ENCODE results near the gene OOEP. TPM values are rescaled to one million over a fixed set of nuclear protein-coding genes. Genes with fewer than 3 reads are reported as not detected.

The OOEP gene
- total RNA-seq, 3 donors from 2014 or later (not counting 1 experiment from before 2014, with no cell fraction given) = 0.35 to 1.1 TPM; not detected in 1

DNA sequence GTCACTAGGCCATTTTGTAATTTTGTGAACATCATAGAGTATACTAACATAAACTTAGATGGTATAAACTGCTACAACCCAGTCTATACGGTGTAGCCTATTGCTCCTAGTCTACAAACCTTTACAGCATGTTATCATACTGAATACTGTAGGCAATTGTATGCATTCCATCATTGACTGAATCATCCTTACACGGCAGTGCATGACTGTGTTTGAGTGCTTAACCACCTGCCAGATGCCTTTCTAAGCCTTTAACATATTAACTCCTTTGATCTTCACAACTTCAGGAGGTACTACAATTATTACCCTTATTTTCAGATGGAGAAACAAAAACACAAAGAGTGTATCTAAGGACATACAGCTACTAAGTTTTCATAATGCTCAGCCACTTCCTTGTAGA is 29.6 kb downstream of the OOEP start:
- TF ChIP-seq, protein P1, sequence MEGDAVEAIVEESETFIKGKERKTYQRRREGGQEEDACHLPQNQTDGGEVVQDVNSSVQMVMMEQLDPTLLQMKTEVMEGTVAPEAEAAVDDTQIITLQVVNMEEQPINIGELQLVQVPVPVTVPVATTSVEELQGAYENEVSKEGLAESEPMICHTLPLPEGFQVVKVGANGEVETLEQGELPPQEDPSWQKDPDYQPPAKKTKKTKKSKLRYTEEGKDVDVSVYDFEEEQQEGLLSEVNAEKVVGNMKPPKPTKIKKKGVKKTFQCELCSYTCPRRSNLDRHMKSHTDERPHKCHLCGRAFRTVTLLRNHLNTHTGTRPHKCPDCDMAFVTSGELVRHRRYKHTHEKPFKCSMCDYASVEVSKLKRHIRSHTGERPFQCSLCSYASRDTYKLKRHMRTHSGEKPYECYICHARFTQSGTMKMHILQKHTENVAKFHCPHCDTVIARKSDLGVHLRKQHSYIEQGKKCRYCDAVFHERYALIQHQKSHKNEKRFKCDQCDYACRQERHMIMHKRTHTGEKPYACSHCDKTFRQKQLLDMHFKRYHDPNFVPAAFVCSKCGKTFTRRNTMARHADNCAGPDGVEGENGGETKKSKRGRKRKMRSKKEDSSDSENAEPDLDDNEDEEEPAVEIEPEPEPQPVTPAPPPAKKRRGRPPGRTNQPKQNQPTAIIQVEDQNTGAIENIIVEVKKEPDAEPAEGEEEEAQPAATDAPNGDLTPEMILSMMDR (IDR thresholded peaks at IDR 0.05) = no peak
- no peaks in the 10 kb centered on the region for H3K27me3 Mint-ChIP-seq (ENCODE audit: low read depth in 2 of 2)
- H3K4me1 Mint-ChIP-seq = no peaks in the 10 kb centered on the region
- Histone ChIP-seq H3K9me3 (ENCODE audit: control insufficient read depth, insufficient read depth, low read length) (no peaks in the 10 kb centered on the region), H3K27me3 (ENCODE audit: control insufficient read depth, insufficient read depth, low read length) (no peaks in the 10 kb centered on the region), H3K4me1 (ENCODE audit: control insufficient read depth, insufficient read depth, low read length) (no peaks in the 10 kb centered on the region), H3K36me3 (ENCODE audit: control insufficient read depth, insufficient read depth, low read length) (no peaks in the 10 kb centered on the region), H3K4me3 (ENCODE audit: low read length) (no peak overlapping the region), H3K27ac (ENCODE audit: low read length) (no peak overlapping the region)
- H3K4me3 Mint-ChIP-seq = no peak overlapping the region
- intact Hi-C loops (cut with micrococcal nuclease) = no loop called here
- H3K36me3 Mint-ChIP-seq = no peaks in the 10 kb centered on the region
- no peak for DNase-seq
- ATAC-seq = no peak
- WGBS (ENCODE audit: insufficient coverage) = 83% methylated on average over 2 of the region's 2 CpGs
- no peak overlapping the region for H3K27ac Mint-ChIP-seq
- H3K9me3 Mint-ChIP-seq = no peaks in the 10 kb centered on the region

- H3K27me3 ChIP-seq (ENCODE audit: control insufficient read depth, insufficient read depth, low read length) = no peaks in the 10 kb centered on the region
- no peaks in the 10 kb centered on the region for H3K4me1 ChIP-seq (ENCODE audit: control insufficient read depth, insufficient read depth, low read length)
- no peaks in the 10 kb centered on the region for H3K36me3 Mint-ChIP-seq
- H3K4me3 ChIP-seq (ENCODE audit: low read length) = no peak overlapping the region
- H3K9me3 Mint-ChIP-seq = no peaks in the 10 kb centered on the region
- TF ChIP-seq, protein P1 (IDR thresholded peaks at IDR 0.05) = no peak
- WGBS (ENCODE audit: insufficient coverage) = 94% methylated on average over 3 of the region's 3 CpGs
- DNase-seq (no peak), ATAC-seq (no peak)
- H3K27ac Mint-ChIP-seq = no peak overlapping the region
- H3K27ac ChIP-seq (ENCODE audit: low read length) = no peak overlapping the region
- no peaks in the 10 kb centered on the region for H3K36me3 ChIP-seq (ENCODE audit: control insufficient read depth, insufficient read depth, low read length)
- no peaks in the 10 kb centered on the region for H3K4me1 Mint-ChIP-seq
- H3K27me3 Mint-ChIP-seq (ENCODE audit: low read depth in 2 of 2) = no peaks in the 10 kb centered on the region
- H3K9me3 ChIP-seq (ENCODE audit: control insufficient read depth, insufficient read depth, low read length) = no peaks in the 10 kb centered on the region
- intact Hi-C loops (cut with micrococcal nuclease) = no loop called here
- no peak overlapping the region for H3K4me3 Mint-ChIP-seq
Observed at GRCh38 chr6:73339340-73339739, 30.4 kb downstream of the OOEP start.

GRCh38 chr6:73329201-73329600 is 40.5 kb downstream of the OOEP start:
- Mint-ChIP-seq H3K9me3 (no peaks in the 10 kb centered on the region), H3K4me1 (peaks cover 0 to 4% of the 10 kb centered on the region in 2 donors), H3K27me3 (ENCODE audit: low read depth in 2 of 2) (peaks cover 10 to 42% of the 10 kb centered on the region in 2 donors), H3K36me3 (no peaks in the 10 kb centered on the region), H3K4me3 (no peak overlapping the region), H3K27ac (no peak overlapping the region)
- Histone ChIP-seq H3K4me3 (ENCODE audit: low read length) (no peak overlapping the region), H3K36me3 (ENCODE audit: control insufficient read depth, insufficient read depth, low read length) (no peaks in the 10 kb centered on the region), H3K27me3 (ENCODE audit: control insufficient read depth, insufficient read depth, low read length) (no peaks in the 10 kb centered on the region), H3K4me1 (ENCODE audit: control insufficient read depth, insufficient read depth, low read length) (no peaks in the 10 kb centered on the region), H3K9me3 (ENCODE audit: control insufficient read depth, insufficient read depth, low read length) (no peaks in the 10 kb centered on the region), H3K27ac (ENCODE audit: low read length) (no peak overlapping the region)
- TF ChIP-seq, protein P1 (IDR thresholded peaks at IDR 0.05) = no peak
- intact Hi-C loops (cut with micrococcal nuclease) = no loop called here
- DNase-seq (no peak), ATAC-seq (no peak)
- WGBS (ENCODE audit: insufficient coverage) = 71% methylated on average over 2 of the region's 3 CpGs

DNA sequence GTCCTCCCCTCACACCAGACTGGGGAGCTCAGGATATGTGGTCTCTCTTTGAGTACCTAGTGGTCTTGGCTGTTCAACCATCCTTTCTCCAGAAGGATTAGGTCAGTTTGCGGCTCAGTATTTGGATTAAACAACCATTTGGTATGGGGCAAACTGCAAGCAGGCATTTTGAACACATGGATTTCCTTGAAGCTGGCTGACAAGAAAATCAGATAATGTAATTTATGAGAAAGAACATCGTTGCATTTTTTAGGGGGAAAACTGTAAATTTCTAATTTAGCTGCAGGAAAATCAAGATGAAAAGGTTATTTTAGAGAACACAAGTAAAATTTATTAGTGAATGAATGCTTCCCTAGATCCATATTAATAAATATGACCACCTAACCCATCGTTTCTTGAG is 40.9 kb downstream of the OOEP start:
- Histone ChIP-seq H3K36me3 (ENCODE audit: control insufficient read depth, insufficient read depth, low read length) (no peaks in the 10 kb centered on the region), H3K27ac (ENCODE audit: low read length) (no peak overlapping the region), H3K4me3 (ENCODE audit: low read length) (no peak overlapping the region), H3K27me3 (ENCODE audit: control insufficient read depth, insufficient read depth, low read length) (no peaks in the 10 kb centered on the region), H3K4me1 (ENCODE audit: control insufficient read depth, insufficient read depth, low read length) (no peaks in the 10 kb centered on the region), H3K9me3 (ENCODE audit: control insufficient read depth, insufficient read depth, low read length) (no peaks in the 10 kb centered on the region)
- Mint-ChIP-seq H3K27ac (no peak overlapping the region), H3K4me1 (peaks cover 0 to 4% of the 10 kb centered on the region in 2 donors), H3K9me3 (no peaks in the 10 kb centered on the region), H3K4me3 (no peak overlapping the region), H3K27me3 (ENCODE audit: low read depth in 2 of 2) (peaks cover 10 to 42% of the 10 kb centered on the region in 2 donors), H3K36me3 (no peaks in the 10 kb centered on the region)
- intact Hi-C loops (cut with micrococcal nuclease) = no loop called here
- DNase-seq = no peak
- 68% methylated on average over 2 of the region's 3 CpGs for WGBS (ENCODE audit: insufficient coverage)
- TF ChIP-seq, protein P1 (IDR thresholded peaks at IDR 0.05) = no peak
- ATAC-seq = no peak
